SK-N-SH treated with all-trans-retinoic acid at 6 μM for 48 hours (cell line): ENCODE measurements around the gene ATRAID.

ENCODE experiments used
- ATAC-seq: fragments of 200-7000 bp; cut with Tn5 transposase; 3 replicates; pipeline ENCODE4 v1.9.1; 2020; ENCODE audit warnings: mild to moderate bottlenecking, moderate library complexity
- ARNTL ChIP-seq: fragments of 450-650 bp; formaldehyde crosslinking; IDR thresholded peaks from 2 replicates; pipeline ENCODE4 v1.5.0; 2020; ENCODE audit warnings: low read depth, mild to moderate bottlenecking, moderate library complexity, borderline replicate concordance
- BACH2 ChIP-seq: fragments of 250-450 bp; sonication (Bioruptor Pico); IDR thresholded peaks from 2 replicates; pipeline ENCODE4 v1.9.0; 2021; ENCODE audit warnings: mild to moderate bottlenecking, borderline replicate concordance
- ESRRG ChIP-seq: fragments of 250-450 bp; sonication (Bioruptor Pico); IDR thresholded peaks from 2 replicates; pipeline ENCODE4 v1.6.1; 2021; ENCODE audit warnings: mild to moderate bottlenecking
- GLIS3 ChIP-seq: fragments of 250-450 bp; sonication (Bioruptor Pico); IDR thresholded peaks from 2 replicates; pipeline ENCODE4 v1.5.0; 2020; ENCODE audit warnings: mild to moderate bottlenecking, moderate library complexity
- ISL1 ChIP-seq: fragments of 250-450 bp; sonication (Bioruptor Pico); IDR thresholded peaks from 2 replicates; pipeline ENCODE4 v2.1.2; 2022; ENCODE audit warnings: mild to moderate bottlenecking, moderate library complexity
- OSR1 ChIP-seq: fragments of 250-450 bp; sonication (Bioruptor Pico); IDR thresholded peaks from 2 replicates; pipeline ENCODE4 v1.8.0; 2022; ENCODE audit warnings: moderate library complexity, mild to moderate bottlenecking, inconsistent platforms
- RARB ChIP-seq: fragments of 250-450 bp; sonication (Bioruptor Pico); IDR thresholded peaks from 2 replicates; pipeline ENCODE4 v1.8.0; 2021; ENCODE audit warnings: mild to moderate bottlenecking, moderate library complexity
- SNAI2 ChIP-seq: fragments of 250-450 bp; sonication (Bioruptor Pico); IDR thresholded peaks from 2 replicates; pipeline ENCODE4 v1.5.0; 2020; ENCODE audit warnings: mild to moderate bottlenecking, moderate library complexity
- TCF4 ChIP-seq: fragments of 250-450 bp; sonication (Bioruptor Pico); IDR thresholded peaks from 2 replicates; pipeline ENCODE4 v1.8.0; 2021; ENCODE audit warnings: mild to moderate bottlenecking, moderate library complexity, borderline replicate concordance
- ZC3H10 ChIP-seq: fragments of 250-450 bp; sonication (Bioruptor Pico); IDR thresholded peaks from 2 replicates; pipeline ENCODE4 v1.5.1; 2021; ENCODE audit warnings: mild to moderate bottlenecking, moderate library complexity
- ZFP3 ChIP-seq: fragments of 250-450 bp; sonication (Bioruptor Pico); IDR thresholded peaks from 2 replicates; pipeline ENCODE4 v1.5.0; 2020; ENCODE audit warnings: mild to moderate bottlenecking, moderate library complexity
- ZFP30 ChIP-seq: fragments of 450-650 bp; formaldehyde crosslinking; IDR thresholded peaks from 2 replicates; pipeline ENCODE4 v1.5.0; 2022; ENCODE audit warnings: mild to moderate bottlenecking, moderate library complexity
- ZNF565 ChIP-seq: fragments of 450-650 bp; formaldehyde crosslinking; conservative IDR thresholded peaks from 2 replicates; pipeline ENCODE4 v1.5.0; 2020; ENCODE audit warnings: low read depth, mild to moderate bottlenecking, moderate library complexity
- ZNF70 ChIP-seq: fragments of 450-650 bp; formaldehyde crosslinking; IDR thresholded peaks from 2 replicates; pipeline ENCODE4 v1.5.0; 2020; ENCODE audit warnings: mild to moderate bottlenecking, moderate library complexity
- ZNF8 ChIP-seq: fragments of 450-650 bp; formaldehyde crosslinking; IDR thresholded peaks from 2 replicates; pipeline ENCODE4 v1.5.0; 2020; ENCODE audit warnings: mild to moderate bottlenecking, moderate library complexity
- TF ChIP-seq, protein P1 (sequence below): fragments of 250-450 bp; sonication (Bioruptor Pico); IDR thresholded peaks from 2 replicates; pipeline ENCODE4 v1.5.0; 2020; ENCODE audit warnings: mild to moderate bottlenecking, moderate library complexity
- TF ChIP-seq, protein P2 (sequence below): fragments of 250-450 bp; sonication (Bioruptor Pico); IDR thresholded peaks from 2 replicates; pipeline ENCODE4 v1.8.0; 2020; ENCODE audit warnings: mild to moderate bottlenecking, moderate library complexity, borderline replicate concordance
- TF ChIP-seq, protein P3 (sequence below): fragments of 250-450 bp; sonication (Bioruptor Pico); IDR thresholded peaks from 2 replicates; pipeline ENCODE4 v1.5.1; 2020; ENCODE audit warnings: low read depth, mild to moderate bottlenecking, moderate library complexity
- TF ChIP-seq, protein P4 (sequence below): fragments of 250-450 bp; sonication (Bioruptor Pico); IDR thresholded peaks from 2 replicates; pipeline ENCODE4 v1.8.0; 2021; ENCODE audit warnings: low read depth, mild to moderate bottlenecking, moderate library complexity, borderline replicate concordance
- TF ChIP-seq, protein P5 (sequence below): fragments of 250-450 bp; sonication (Bioruptor Pico); IDR thresholded peaks from 2 replicates; pipeline ENCODE4 v1.5.1; 2021; ENCODE audit warnings: mild to moderate bottlenecking, moderate library complexity

ATRAID gene

DNA sequence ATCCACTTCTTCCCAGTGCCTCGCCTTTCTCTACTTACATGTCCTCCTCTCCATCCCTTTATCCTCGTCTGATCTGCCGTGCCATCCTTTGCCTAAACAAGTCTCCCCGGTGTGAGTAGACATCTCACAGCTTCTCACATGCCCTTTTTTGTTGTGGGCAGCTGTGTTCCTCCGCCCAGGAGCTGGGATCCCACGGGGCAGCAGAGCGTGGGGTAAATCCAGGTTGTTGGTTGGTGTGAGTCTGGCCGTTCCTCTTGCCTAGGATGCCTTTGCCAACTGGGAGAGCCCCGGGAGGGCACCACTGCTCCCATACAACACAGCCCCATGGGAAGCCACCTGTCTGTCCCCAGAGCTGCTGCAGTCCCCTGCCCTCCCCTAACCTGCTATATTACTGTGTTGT, 28.6 kb downstream of the ATRAID start (continued):
- TF ChIP-seq, protein P1, sequence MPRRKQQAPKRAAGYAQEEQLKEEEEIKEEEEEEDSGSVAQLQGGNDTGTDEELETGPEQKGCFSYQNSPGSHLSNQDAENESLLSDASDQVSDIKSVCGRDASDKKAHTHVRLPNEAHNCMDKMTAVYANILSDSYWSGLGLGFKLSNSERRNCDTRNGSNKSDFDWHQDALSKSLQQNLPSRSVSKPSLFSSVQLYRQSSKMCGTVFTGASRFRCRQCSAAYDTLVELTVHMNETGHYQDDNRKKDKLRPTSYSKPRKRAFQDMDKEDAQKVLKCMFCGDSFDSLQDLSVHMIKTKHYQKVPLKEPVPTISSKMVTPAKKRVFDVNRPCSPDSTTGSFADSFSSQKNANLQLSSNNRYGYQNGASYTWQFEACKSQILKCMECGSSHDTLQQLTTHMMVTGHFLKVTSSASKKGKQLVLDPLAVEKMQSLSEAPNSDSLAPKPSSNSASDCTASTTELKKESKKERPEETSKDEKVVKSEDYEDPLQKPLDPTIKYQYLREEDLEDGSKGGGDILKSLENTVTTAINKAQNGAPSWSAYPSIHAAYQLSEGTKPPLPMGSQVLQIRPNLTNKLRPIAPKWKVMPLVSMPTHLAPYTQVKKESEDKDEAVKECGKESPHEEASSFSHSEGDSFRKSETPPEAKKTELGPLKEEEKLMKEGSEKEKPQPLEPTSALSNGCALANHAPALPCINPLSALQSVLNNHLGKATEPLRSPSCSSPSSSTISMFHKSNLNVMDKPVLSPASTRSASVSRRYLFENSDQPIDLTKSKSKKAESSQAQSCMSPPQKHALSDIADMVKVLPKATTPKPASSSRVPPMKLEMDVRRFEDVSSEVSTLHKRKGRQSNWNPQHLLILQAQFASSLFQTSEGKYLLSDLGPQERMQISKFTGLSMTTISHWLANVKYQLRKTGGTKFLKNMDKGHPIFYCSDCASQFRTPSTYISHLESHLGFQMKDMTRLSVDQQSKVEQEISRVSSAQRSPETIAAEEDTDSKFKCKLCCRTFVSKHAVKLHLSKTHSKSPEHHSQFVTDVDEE (CRISPR knock-in tag), result no peak
- TF ChIP-seq ZC3H10 (CRISPR knock-in tag), result no peak
- TF ChIP-seq, protein P2, sequence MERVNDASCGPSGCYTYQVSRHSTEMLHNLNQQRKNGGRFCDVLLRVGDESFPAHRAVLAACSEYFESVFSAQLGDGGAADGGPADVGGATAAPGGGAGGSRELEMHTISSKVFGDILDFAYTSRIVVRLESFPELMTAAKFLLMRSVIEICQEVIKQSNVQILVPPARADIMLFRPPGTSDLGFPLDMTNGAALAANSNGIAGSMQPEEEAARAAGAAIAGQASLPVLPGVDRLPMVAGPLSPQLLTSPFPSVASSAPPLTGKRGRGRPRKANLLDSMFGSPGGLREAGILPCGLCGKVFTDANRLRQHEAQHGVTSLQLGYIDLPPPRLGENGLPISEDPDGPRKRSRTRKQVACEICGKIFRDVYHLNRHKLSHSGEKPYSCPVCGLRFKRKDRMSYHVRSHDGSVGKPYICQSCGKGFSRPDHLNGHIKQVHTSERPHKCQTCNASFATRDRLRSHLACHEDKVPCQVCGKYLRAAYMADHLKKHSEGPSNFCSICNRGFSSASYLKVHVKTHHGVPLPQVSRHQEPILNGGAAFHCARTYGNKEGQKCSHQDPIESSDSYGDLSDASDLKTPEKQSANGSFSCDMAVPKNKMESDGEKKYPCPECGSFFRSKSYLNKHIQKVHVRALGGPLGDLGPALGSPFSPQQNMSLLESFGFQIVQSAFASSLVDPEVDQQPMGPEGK (CRISPR knock-in tag), result no peak
- TF ChIP-seq OSR1 (CRISPR knock-in tag), result no peak
- no peak for TF ChIP-seq GLIS3 (CRISPR knock-in tag)
- TF ChIP-seq, all 23 proteins: peak for 0

DNA sequence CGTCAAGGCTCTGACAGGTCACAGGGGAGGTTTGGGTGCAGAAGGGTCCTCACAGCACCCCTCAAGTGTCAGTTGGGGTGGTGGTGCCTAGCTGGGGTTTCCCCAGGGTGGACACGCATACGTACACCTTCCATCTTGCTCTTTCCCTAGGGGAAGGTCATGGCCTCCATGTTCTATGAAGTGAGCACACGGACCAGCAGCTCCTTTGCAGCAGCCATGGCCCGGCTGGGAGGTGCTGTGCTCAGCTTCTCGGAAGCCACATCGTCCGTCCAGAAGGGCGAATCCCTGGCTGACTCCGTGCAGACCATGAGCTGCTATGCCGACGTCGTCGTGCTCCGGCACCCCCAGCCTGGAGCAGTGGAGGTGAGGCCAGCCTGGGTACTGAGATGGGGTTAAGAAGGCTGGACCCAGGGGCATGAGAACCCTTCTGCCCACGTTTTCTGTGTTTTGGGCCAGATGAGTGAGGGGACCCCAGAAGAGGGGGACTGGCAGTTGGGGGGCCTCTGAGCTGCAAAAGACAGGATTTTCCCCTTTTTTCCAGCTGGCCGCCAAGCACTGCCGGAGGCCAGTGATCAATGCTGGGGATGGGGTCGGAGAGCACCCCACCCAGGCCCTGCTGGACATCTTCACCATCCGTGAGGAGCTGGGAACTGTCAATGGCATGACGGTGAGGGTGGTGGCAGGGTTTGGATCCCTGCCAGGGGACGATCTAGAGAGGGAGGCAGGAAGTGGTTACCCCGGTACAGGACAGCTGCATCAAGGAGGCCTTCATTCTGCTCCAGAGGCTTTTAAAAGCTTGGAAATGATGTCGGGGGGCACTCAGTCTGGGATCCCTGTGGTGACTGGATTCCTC, 30.1 kb downstream of the ATRAID start:
- no peak for TF ChIP-seq SNAI2 (CRISPR knock-in tag)
- TF ChIP-seq ZNF70 (CRISPR knock-in tag), result no peak
- no peak for TF ChIP-seq ARNTL (CRISPR knock-in tag)
- TF ChIP-seq OSR1 (CRISPR knock-in tag), result no peak
- TF ChIP-seq ZFP30 (CRISPR knock-in tag), result no peak
- no peak for TF ChIP-seq ISL1 (CRISPR knock-in tag)
- no peak for TF ChIP-seq ZFP3 (CRISPR knock-in tag)
- TF ChIP-seq, protein P3, sequence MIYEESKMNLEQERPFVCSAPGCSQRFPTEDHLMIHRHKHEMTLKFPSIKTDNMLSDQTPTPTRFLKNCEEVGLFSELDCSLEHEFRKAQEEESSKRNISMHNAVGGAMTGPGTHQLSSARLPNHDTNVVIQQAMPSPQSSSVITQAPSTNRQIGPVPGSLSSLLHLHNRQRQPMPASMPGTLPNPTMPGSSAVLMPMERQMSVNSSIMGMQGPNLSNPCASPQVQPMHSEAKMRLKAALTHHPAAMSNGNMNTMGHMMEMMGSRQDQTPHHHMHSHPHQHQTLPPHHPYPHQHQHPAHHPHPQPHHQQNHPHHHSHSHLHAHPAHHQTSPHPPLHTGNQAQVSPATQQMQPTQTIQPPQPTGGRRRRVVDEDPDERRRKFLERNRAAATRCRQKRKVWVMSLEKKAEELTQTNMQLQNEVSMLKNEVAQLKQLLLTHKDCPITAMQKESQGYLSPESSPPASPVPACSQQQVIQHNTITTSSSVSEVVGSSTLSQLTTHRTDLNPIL (CRISPR knock-in tag), result no peak
- TF ChIP-seq RARB (CRISPR knock-in tag), result no peak
- TF ChIP-seq ZNF8 (CRISPR knock-in tag), result no peak
- TF ChIP-seq TCF4, result no peak
- no peak for TF ChIP-seq ZNF565 (CRISPR knock-in tag)
- no peak for TF ChIP-seq ZC3H10 (CRISPR knock-in tag)
- TF ChIP-seq, protein P2 (CRISPR knock-in tag), result no peak
- TF ChIP-seq GLIS3 (CRISPR knock-in tag), result no peak
- TF ChIP-seq, protein P4, sequence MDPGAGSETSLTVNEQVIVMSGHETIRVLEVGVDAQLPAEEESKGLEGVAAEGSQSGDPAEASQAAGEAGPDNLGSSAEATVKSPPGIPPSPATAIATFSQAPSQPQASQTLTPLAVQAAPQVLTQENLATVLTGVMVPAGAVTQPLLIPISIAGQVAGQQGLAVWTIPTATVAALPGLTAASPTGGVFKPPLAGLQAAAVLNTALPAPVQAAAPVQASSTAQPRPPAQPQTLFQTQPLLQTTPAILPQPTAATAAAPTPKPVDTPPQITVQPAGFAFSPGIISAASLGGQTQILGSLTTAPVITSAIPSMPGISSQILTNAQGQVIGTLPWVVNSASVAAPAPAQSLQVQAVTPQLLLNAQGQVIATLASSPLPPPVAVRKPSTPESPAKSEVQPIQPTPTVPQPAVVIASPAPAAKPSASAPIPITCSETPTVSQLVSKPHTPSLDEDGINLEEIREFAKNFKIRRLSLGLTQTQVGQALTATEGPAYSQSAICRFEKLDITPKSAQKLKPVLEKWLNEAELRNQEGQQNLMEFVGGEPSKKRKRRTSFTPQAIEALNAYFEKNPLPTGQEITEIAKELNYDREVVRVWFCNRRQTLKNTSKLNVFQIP (CRISPR knock-in tag), result no peak
- no peak for TF ChIP-seq BACH2
- TF ChIP-seq, protein P1 (CRISPR knock-in tag), result no peak
- TF ChIP-seq ESRRG, result no peak
- TF ChIP-seq, protein P5, sequence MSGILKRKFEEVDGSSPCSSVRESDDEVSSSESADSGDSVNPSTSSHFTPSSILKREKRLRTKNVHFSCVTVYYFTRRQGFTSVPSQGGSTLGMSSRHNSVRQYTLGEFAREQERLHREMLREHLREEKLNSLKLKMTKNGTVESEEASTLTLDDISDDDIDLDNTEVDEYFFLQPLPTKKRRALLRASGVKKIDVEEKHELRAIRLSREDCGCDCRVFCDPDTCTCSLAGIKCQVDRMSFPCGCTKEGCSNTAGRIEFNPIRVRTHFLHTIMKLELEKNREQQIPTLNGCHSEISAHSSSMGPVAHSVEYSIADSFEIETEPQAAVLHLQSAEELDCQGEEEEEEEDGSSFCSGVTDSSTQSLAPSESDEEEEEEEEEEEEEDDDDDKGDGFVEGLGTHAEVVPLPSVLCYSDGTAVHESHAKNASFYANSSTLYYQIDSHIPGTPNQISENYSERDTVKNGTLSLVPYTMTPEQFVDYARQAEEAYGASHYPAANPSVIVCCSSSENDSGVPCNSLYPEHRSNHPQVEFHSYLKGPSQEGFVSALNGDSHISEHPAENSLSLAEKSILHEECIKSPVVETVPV (CRISPR knock-in tag), result no peak
- no peak for ATAC-seq
